HG03066 (cell line): ENCODE results near the gene ZIC5.

ENCODE experiments used
- ATAC-seq: cut with Tn5 transposase; IDR thresholded peaks from one replicate; pipeline ENCODE4 v1.9.1; 2021; ENCODE audit warnings: low read depth; ENCODE audit not compliant: unreplicated experiment

Gene ZIC5

GRCh38 chr13:99976575-99976974, 5.0 kb upstream of the ZIC5 start:
- no peak for ATAC-seq

- no peak for ATAC-seq
Measured at GRCh38 chr13:99975626-99976025, 4.1 kb upstream of the ZIC5 start.

GRCh38 chr13:99974939-99975561, 3.5 kb upstream of the ZIC5 start:
- ATAC-seq, result no peak

- ATAC-seq, result no peak
Measured at GRCh38 chr13:99974296-99974938, 2.9 kb upstream of the ZIC5 start.

GRCh38 chr13:99973808-99974185, 2.2 kb upstream of the ZIC5 start:
- no peak for ATAC-seq

GRCh38 chr13:99973163-99973807, 1.7 kb upstream of the ZIC5 start:
- no peak for ATAC-seq

GRCh38 chr13:99972190-99972731, 694 bp upstream of the ZIC5 start:
- no peak for ATAC-seq

- no peak for ATAC-seq
Measured at GRCh38 chr13:99970651-99971575, 654 bp downstream of the ZIC5 start.

- no peak for ATAC-seq
Measured at GRCh38 chr13:99969919-99970650, 1.5 kb downstream of the ZIC5 start.

GRCh38 chr13:99969453-99969918, 2.1 kb downstream of the ZIC5 start:
- no peak for ATAC-seq

GRCh38 chr13:99968521-99969452, 2.8 kb downstream of the ZIC5 start:
- ATAC-seq, result no peak

- ATAC-seq, result no peak
Measured at GRCh38 chr13:99967869-99968520, 3.6 kb downstream of the ZIC5 start.

GRCh38 chr13:99967498-99967868, 4.1 kb downstream of the ZIC5 start:
- ATAC-seq, result no peak

GRCh38 chr13:99966064-99966805, 5.3 kb downstream of the ZIC5 start:
- no peak for ATAC-seq

- no peak for ATAC-seq
Measured at GRCh38 chr13:99965329-99966000, 6.1 kb downstream of the ZIC5 start.

GRCh38 chr13:99963816-99964339, 7.7 kb downstream of the ZIC5 start:
- no peak for ATAC-seq

GRCh38 chr13:99962242-99962641, 9.3 kb downstream of the ZIC5 start:
- no peak for ATAC-seq
